Esophagus muscularis mucosa (tissue), 4 donors: ENCODE data around the gene GPR82.

Experiments used
- EP300 ChIP-seq: sonication (generic); formaldehyde crosslinking; IDR thresholded peaks from one replicate; pipeline ENCODE4 v1.6.1; 2017; ENCODE audit warnings: antibody characterized with exemption
- POLR2A ChIP-seq: fragments of 450-650 bp; IDR thresholded peaks from one replicate; pipeline ENCODE4 v1.6.1; 2017; ENCODE audit warnings: antibody characterized with exemption, moderate library complexity, mild to moderate bottlenecking, low read depth
- POLR2AphosphoS5 ChIP-seq, 2 donors: sonication (generic); formaldehyde crosslinking; IDR thresholded peaks; one replicate each; pipeline ENCODE4 v1.6.1; 2017; ENCODE audit warnings: antibody characterized with exemption in 2 of 2
- TF ChIP-seq, protein P1 (sequence below), 3 experiments: fragments of 200-600 bp in 2 of 3; fragments of 450-650 bp in 1 of 3; sonication (generic) in 2 of 3; IDR thresholded peaks; one replicate each; pipeline ENCODE4 v1.5.1; 2017 to 2019; ENCODE audit warnings: antibody characterized with exemption in 3 of 3, mild to moderate bottlenecking in 2 of 3, moderate library complexity in 1 of 3

DNA sequence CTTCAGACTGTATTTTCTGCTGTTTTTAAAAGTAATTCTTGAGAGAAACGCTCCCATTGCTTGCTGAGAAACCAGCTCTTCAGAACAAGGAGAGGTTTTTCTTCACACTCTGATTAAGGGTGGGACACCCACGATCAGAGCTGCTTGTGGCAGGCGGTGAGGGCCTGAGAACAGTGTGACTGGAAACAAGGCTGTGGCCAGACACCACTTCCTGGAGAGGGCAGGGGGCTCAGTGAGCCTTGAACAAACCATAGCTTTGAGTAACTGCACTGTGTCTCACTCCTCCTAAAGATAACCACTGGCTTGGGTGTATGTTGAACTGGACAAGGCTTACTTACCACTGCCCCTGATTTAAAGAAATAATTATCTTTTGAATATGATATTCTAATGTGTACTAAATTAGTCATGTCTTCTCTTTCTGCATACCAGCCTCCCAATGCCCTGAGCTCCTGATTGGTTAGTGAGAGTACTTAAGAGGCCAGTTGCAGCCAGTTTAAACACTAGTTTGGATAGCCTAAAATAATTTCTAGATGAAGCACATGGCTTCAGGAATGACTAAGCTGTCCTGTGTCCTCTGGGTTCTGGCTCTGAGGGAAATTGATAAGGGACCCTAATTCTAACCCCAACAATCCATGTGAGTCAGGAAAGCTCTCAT, 3.7 kb upstream of the GPR82 start:
- TF ChIP-seq, protein P1, sequence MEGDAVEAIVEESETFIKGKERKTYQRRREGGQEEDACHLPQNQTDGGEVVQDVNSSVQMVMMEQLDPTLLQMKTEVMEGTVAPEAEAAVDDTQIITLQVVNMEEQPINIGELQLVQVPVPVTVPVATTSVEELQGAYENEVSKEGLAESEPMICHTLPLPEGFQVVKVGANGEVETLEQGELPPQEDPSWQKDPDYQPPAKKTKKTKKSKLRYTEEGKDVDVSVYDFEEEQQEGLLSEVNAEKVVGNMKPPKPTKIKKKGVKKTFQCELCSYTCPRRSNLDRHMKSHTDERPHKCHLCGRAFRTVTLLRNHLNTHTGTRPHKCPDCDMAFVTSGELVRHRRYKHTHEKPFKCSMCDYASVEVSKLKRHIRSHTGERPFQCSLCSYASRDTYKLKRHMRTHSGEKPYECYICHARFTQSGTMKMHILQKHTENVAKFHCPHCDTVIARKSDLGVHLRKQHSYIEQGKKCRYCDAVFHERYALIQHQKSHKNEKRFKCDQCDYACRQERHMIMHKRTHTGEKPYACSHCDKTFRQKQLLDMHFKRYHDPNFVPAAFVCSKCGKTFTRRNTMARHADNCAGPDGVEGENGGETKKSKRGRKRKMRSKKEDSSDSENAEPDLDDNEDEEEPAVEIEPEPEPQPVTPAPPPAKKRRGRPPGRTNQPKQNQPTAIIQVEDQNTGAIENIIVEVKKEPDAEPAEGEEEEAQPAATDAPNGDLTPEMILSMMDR (IDR thresholded peaks at IDR 0.05), result no peak
- TF ChIP-seq EP300 (no peak), POLR2AphosphoS5 (IDR thresholded peaks at IDR 0.05) (no peak), POLR2A (no peak)
